D341Med (cell line): ENCODE measurements around the gene TSPAN5.
"Not testable (repeated sequence)": the region's sequence is repeated elsewhere in the genome, so short reads cannot be mapped to it uniquely, and the experiment has no call there.

Experiments
- DNase-seq: peaks from one replicate; pipeline ENCODE4 v3.0.0; 2012; ENCODE audit warnings: low spot score

TSPAN5 gene

DNA sequence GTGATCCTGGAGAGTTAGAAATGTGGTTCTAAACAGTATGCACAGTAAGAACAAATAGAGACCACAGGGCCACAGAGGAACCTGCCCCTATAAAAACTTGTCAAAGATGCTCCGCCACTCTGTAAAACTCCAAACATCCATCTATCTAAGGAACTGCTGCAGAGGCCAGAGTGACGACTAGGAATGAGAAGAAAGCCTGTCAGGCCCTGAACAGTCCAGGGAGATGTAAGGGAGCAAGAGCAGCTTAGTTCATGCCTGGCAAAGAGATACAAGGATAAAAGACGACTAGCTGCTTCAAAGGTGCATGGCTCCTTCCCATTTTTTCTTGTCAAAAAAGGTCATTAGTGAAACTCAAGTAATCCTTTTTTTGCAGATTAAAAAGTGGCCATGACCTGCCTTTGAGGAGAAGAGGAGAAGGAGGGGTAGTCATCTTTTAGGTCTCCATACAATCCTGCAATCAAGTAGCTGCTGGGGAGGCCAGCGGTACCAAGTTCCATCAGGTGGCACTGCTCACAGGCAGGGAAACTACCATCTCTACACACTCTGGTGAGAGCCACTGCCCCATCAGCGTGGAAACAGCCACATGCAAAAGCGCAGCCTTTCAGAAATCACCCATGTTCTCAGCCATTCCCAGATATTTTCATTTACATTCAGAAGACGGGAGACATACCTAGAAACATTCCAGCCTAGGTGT is 162.1 kb downstream of the TSPAN5 start:
- DNase-seq: no peak

DNA sequence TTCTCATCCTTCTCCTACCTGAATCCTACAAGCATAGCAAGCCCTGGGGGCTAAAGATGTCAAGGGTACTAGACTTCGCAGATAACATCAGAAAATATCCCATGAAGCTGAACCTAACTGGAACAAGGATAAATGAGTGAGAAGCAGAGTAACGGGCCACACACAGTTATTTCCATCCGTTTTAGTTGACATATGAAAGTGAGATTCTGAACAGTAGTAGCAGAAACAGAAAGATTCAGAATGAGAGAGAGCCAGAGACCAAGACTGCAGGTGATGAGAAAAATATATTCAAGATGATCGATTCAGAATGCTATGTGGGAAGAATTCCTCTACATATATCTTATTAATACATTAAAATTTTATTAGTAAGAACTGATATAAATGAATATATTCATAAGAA is 165.1 kb downstream of the TSPAN5 start:
- no peak for DNase-seq

DNA sequence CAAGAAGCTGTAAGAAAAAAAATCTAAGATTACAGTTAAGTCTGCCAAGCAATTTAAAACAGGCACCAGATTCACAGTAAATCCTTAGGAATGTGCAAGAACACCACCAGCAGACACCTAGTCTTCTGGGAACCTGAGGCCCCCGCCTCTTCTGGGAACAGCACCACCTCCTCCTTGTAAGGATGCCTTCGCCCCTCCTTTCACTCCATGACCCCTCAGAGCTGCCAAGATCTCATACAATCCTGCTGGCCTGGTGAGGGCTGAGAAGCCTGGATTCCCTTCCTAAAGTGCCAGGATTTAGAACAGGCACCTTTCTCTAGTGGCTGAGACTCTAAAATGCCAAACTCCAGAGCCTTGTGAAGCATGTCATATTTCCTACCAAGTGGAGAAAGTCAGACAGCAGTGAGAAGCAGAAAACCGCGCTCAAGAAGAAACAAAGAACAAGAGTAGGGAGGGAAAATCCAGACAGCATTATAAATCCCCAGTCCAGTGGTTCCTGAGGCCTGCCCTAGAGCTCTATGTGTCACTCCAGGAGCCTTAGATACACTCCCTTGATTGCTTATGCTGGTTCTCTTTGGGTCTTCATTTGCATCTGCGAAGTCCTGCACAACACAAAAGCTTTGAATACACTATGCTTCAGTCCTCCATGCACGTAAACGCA is 166.4 kb downstream of the TSPAN5 start:
- no peak for DNase-seq

DNA sequence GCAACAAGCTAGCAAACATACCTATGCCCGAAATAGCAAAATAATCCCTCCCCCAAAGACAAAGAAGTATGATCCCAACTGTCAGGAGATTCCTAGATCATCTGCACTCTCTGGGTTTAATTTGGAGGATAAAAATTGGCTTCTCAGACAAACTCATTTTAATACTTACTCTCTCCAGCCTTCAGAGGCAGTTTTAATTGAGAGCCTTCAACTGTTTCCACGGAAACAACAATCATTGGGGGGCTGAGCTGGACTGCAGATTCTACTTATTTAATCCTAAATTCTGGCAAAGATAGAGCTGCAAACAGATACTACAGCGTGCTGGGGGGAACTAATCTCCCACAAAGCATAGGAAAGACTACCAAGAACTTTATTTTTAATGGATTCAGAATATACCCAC is 168.2 kb downstream of the TSPAN5 start:
- no peak for DNase-seq

DNA sequence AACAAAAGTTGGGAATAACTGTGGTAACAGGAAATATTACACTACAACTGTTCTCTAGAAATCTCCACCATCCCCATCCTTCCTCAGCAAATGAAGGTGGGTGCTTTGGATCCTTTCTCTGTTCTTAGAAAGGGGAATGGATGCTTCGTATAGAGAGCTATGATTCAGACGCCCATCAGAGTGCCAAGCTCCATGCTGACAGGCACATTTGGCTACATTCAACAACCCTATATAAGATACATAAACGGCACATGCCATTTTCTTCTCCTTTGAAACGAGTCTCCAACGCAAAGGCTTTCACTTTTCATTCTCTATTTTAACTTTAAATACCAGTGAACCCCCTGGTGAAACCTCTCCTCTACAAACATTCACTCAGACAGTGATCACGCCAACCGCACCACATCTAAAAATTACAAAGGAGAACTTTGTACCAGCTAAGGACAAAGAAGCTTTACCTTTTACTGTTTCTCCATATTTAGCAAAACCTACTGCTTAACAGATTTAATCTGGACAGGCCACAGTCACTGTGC is 172.5 kb downstream of the TSPAN5 start:
- DNase-seq: no peak

DNA sequence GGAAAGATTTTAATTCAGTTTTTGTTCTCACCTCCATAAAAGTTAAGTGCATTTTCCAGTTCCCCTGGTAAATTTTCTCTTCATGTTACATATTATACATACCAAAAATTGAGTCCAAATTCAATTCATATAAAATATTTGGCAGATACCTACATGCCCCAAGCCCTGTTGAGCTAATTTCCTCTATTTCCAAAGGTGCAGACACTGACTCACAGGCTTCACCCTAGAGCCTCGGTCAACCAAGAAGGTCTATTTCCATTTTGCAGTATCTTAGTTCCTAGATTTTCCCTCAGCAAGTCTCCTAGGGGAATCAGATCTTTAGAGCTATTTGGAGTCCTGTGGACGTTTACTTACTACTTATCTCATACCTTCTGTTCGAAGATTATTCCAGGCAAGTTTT is 174.4 kb downstream of the TSPAN5 start:
- DNase-seq: no peak

DNA sequence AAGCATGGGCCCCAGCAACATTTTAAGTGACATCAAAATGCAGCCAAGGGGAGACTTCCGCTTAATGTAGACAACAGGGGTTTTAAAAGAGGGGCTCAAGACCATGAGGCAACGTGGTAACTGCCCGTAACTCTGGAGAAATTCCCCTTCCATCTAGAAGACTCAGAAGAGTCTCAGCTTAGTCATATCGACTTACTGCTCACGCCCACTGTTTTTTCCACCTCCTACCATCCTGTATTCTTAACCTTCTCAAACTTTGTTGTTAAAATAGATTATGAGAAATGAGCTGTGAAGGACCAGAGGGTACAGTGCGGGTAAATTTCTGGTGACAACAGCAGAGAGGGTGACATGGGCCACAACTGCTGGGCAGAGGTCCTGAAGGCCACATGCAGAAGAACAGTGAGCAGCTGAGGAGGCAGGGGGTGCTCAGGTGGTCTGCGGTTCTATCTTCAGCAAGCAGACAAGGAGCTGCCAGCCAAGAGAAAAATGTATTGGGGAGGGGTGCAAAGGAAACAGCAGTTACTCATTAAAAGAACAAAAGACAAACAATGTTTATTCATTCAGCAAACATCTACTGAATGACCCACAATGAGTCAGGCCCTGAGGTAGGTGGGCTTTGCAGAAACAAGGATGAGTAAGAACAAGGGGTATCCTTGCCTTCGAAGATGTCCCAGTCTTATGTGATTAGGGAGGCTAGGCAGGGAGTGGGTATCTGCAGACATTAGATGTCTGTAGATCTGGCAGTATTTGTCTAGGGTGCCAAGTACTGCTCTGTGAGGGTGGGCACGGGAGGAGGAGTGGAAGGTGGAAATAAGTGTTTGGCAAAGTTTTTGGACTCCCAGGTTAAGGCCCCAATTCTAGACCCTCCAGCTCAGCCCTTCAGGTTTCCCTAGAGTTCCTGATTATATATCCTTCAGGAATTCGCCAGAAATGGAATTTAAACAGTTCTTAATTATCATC is 175.3 kb downstream of the TSPAN5 start:
- DNase-seq: no peak

DNA sequence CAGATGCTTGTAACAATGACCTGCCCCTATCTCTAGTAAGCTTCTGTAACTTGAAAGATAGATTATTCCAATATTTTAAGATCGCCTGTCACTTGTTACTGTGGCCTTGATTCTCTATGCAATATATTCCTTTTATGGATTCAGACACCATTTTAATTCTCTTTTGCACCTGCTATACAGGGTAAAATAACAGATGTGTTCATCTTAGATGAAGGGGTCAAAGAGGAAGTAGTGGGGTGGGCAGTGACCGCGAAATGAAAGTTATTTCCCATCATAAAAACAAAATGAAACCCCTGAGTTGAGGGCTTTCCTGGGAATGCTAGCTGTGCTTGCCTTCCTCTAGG is 175.9 kb downstream of the TSPAN5 start:
- DNase-seq: no peak

DNA sequence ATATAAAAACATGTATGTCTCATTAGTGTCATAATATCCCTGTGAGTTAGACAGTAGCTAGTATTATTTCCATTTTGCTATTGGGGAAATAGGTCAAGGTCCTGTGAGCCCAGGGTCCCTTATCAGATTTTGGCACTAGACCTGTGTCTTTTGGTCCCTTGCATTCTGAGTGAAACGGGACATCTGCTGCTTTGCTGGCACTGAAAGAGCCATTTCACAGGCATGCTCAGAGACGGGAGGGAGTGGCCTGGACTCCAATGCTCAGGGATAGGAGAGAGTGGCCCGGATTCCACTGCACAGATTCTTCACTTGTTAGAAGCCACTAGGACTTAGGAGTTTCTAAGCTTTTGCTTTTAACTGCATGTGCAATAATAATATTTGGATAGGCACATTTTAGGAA is 177.2 kb downstream of the TSPAN5 start:
- DNase-seq: peak; percentile 52

DNA sequence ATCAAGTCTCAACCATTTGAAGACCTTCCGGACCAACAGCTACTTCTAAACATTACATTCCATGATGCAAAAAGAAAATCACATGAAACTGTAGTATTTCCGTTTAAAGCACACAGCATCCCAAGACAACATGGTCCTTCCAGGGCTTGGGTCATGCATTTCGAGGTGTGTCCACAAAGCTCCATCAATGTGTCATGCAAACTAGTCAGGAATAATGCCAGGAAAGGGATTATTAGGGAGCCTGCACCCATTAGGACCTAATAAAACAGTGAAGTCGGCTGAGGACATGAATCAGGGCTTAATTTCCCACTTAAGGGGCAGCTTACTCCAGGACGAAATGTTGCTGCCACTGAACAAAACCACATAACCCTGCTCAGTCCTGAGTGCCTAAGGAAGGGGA is 177.9 kb downstream of the TSPAN5 start:
- DNase-seq: no peak

DNA sequence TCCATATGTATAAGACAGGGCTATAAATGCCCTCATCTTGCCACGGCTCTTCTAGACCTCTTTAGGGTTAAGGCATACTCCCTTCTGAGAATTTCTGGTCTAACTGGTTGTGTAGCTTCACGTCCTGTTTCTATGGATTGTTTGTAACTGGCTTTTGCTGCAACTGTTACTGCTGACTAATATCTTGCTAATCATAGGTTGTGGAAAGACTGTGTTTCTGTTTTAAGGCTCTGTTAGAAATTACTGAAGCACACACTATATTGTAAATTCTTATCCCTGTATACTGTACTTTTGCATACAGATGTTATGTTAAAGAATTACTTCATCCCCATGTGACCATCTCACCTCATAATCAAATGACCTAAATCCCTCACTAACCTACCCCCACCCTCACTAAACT is 178.8 kb downstream of the TSPAN5 start:
- DNase-seq: not testable (repeated sequence)

DNA sequence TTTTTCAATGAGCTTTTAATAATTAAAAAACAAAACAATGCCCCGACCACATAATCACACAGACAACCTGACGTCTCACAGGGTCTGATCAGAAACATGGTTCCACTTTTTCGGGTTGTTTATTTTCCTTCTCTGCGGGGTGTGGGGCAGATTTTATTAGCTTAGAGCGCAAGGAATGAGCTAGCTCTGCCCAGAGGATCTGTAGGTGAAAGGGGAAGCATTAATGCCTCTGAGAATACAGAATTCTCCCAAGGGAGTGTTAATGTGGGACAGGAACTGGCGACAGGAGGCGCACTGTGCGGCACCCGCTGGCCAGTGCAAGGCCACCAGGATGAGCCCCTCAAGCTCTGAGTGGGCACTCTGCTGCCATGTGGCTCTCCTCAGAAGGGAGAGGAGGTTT is 181.5 kb downstream of the TSPAN5 start:
- no peak for DNase-seq

DNA sequence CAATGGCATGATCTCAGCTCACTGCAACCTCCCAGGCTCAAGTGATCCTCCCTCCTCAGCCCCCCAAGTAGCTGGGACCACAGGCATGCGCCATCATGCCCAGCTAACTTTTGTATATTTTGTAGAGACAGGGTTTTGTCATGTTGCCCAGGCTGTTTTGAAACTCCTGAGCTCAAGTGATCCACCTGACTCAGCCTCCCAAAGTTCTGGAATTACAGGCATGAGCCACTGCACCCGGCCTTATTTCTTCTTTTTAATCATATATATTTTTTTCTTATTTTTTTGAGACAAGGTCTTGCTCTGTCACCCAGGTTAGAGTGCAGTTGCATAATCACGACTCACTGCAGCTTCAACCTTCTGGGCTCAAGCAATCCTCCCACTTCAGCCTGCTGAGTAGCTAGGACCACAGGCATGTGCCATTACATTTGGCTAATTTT is 184.0 kb downstream of the TSPAN5 start:
- no peak for DNase-seq

DNA sequence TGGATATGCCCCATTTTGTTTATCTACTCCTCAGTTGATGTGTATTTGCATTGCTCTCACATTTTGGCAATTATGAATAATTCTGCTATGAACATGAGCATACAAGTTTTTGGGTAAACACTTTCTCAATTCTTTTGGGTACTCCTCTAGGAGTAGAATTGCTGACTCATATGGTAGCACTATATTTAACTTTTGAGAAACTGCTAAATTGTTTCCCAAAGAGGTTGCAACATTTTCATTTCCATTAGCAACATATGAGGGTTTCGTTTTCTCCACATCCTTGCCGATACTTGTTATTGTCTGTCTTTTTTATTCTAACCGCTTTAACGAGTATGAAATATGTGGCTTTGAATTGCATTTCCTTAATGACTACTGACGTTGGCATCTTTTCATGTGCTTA is 185.4 kb downstream of the TSPAN5 start:
- no peak for DNase-seq

DNA sequence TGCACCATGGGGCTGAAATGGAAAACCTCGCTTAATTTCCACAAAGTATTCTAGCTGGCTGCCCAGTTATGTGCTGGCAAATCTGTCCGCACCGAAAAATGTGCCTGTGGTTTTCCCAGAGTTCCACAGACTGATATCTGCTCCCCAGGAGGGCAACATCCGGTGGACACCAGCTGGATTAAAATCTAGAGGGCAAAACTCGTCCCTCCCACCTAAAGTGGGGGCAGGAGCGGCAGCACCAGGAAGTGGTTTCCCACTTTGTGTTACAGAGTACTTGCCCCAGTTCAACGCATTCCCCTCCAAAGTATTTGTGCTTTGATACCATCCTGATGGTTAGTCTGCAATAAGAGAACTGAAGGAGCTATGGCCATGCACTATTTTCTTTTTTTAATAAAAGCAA is 187.6 kb downstream of the TSPAN5 start:
- no peak for DNase-seq

DNA sequence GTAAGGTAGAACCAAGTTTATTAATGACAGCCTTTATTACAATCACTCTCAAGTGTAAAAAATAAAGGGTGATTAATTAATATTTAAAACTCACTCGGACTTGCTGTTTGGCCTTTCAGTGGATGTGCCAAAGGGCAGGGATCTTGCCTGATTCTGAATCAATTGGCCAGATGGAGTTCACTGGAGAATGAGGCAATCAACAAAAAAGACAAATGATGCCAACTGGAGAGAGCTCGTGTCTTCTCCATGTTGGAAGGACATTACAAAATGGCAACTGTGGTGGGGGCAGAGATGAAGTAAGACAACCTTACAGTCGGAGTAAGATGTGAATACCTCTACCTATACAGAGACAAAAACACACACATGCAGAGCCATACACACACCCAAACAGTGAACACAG is 188.0 kb downstream of the TSPAN5 start:
- DNase-seq: no peak

DNA sequence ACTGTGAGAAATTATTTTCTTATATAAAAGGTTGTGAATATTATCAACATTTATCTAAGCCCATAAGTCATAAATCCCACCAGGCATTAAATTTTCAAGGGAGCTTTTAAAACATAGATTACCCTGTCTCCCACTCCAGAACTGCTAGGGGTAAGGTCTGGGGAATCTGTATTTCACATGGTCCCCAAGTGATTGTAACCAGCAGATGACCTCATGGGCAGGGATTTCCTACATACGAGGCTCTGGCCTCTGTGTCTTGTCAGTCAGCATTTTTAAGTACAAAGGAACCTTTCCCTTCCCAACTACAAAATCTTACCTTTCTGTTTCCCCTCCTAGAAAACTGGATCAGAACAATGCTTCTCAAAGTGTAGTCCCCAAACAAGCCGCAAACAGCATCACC is 188.6 kb downstream of the TSPAN5 start:
- DNase-seq: no peak

DNA sequence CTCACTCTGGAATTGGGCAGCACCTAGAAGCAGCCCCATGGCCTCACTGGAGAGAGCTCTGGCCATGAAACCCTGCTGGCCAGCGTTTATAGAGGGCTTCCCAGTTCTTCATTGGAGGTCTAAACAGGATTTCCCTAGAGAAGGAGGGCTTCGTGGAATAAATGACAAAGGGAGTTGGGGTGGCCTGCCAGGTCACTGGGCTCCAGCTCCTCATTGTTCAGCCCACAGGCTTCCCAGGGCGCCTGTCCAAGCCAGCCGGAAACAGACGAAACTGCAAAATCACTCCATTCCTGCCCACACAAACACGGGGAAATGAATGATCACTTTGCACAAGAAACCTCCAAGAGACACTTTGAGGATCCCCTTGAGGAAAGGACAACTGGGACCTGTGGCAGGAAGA is 189.7 kb downstream of the TSPAN5 start:
- no peak for DNase-seq

DNA sequence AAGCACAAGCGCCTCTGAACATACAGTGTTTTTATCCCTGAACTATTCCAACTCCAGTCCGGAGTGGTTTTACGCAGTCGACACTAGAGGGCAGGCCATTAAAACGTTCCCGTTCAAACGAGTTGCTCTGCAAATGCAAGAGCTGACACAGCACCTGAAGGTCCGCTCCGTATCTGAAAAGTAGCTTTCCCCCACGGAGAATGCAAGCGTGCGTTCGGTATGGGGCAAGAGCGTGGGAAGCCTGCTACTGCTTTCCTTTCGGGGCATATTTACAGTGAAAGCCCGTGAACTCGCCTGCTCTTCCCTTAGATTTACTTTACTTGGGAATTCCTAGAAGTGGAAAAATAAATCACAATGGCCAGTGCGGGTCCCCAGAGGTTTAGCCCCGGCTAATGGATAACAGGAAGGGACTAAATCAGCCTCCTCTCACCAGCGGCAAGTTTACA is 190.8 kb downstream of the TSPAN5 start:
- peak; percentile 83 for DNase-seq

DNA sequence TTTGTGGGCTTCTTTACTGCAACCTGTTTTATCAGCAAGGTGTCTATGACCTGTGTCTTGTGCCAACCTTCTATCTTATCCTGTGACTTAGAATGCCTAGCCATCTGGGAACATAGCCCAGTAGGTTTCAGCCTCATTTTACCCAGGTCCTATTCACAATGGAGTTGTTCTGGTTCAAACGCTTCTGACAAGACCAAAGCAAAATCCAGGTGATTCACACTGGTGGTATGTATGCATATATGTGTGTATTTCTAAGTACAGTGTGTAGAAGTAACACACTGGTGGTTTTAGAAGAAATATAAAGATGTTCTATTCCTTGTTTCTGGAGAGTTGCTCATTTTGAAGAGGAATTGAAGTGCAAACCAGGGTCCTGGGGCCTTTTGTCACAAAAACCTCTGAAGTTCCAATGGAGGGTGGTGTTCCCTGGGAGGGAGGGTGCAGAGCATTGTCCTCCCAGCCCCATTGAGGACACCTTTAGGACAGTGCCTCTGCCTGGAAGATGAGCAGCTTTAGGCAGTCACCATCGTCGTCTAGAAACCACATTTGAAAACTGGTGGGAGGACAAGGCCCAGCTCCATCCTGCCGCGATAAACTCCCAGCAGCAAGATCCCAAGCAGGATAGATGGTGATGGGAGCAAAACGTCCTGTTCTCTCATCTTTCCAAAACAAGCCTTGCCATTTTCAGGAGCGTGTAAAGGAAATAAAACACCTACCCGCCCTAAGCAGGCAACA is 191.4 kb downstream of the TSPAN5 start:
- no peak for DNase-seq

DNA sequence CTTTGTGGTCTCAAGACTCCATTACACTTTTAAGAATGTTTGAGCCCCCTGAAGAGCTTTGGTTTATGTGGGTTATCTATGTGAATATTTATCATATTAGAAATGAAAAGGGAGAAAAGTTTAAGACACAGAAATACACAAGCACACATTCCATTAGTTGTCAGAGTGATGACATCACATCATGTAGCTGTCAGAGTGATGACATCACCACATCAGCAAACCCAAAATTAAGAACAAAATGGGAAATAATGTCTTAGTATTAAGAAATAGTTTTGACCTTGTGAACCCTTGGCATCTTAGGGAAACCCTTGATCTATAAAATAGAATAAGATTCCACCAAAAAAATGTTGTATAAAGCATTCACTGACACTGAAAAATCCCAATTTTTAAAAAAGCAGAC is 195.9 kb downstream of the TSPAN5 start:
- DNase-seq: no peak
